RWPE2 (cell line): ENCODE data around the gene PLCB1.

Experiments used
- ATAC-seq: fragments of 200-7000 bp; cut with Tn5 transposase; 3 replicates; pipeline ENCODE4 v1.9.1; 2021; ENCODE audit warnings: low read depth
- DNase-seq: peaks from one replicate; pipeline ENCODE4 v3.0.0-alpha.2; 2020; ENCODE audit warnings: low spot score
- H3K27ac ChIP-seq: fragments of 450-650 bp; 2 replicates; pipeline ENCODE4 v1.5.1; 2017; ENCODE audit warnings: mild to moderate bottlenecking; ENCODE audit not compliant: poor library complexity, severe bottlenecking
- H3K27me3 ChIP-seq: fragments of 250-450 bp; sonication (Bioruptor Pico); 2 replicates; pipeline ENCODE4 v1.5.1; 2021; ENCODE audit warnings: mild to moderate bottlenecking, moderate library complexity; ENCODE audit not compliant: insufficient read depth, poor library complexity, severe bottlenecking
- H3K36me3 ChIP-seq: fragments of 250-450 bp; sonication (Bioruptor Pico); 2 replicates; pipeline ENCODE4 v1.5.1; 2020; ENCODE audit warnings: low read depth, mild to moderate bottlenecking, moderate library complexity
- H3K4me1 ChIP-seq: fragments of 250-450 bp; sonication (Bioruptor Pico); 2 replicates; pipeline ENCODE4 v1.5.1; 2021; ENCODE audit warnings: mild to moderate bottlenecking, moderate library complexity; ENCODE audit not compliant: insufficient read depth, poor library complexity, severe bottlenecking
- H3K4me3 ChIP-seq: fragments of 250-450 bp; sonication (Bioruptor Pico); 2 replicates; pipeline ENCODE4 v1.5.1; 2021; ENCODE audit warnings: mild to moderate bottlenecking, moderate library complexity; ENCODE audit not compliant: severe bottlenecking
- H3K9me3 ChIP-seq: fragments of 250-450 bp; sonication (Bioruptor Pico); 2 replicates; pipeline ENCODE4 v1.5.1; 2021; ENCODE audit warnings: mild to moderate bottlenecking, moderate library complexity; ENCODE audit not compliant: severe bottlenecking
- CTCF ChIP-seq: fragments of 450-650 bp; IDR thresholded peaks from one replicate; pipeline ENCODE4 v1.5.1; 2017; ENCODE audit warnings: mild to moderate bottlenecking, moderate library complexity; ENCODE audit not compliant: poor library complexity, severe bottlenecking

The PLCB1 gene

DNA sequence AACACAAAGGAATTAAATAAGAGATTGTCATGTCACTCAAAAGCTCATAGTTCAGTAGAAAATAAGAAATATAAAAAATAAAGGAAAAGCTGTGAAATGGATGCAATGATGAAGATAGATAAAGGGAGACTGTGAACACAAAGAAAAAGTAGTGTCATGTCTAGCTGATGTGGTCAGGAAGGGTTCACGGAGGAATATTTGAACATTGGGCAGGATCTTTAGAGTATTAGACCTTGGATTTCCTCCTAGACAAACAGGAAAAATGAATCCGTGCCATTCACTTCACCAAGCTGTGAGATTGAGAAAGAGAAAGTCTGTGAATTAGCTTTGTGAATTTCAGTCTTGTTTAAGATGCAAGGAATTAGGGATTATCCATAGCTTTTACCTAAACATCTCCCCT lies 522.4 kb downstream of the PLCB1 start:
- TF ChIP-seq CTCF, result no peak
- no peak for ATAC-seq
- no peak for DNase-seq

DNA sequence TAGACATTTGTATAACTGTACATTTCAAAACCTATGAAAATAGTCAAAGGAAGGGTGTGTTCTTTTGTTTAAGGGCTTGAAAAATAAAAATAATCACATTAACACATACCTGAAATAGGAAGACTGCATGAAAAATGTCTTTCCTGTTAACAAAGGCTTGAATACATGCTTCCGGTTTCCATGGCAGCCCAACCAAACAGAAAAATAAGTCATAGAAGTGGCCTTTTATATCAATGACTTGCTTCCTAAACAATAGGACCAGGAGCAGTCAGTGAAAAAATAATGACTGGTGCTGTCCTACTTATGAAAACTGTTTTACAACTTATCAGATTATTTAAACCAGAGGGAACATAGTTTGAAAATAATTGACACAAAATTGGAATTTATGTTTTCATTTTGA lies 524.3 kb downstream of the PLCB1 start:
- no peak for DNase-seq
- H3K27me3 ChIP-seq, result no peaks in the 10 kb centered on the region
- TF ChIP-seq CTCF, result no peak
- no peak overlapping the region for H3K4me3 ChIP-seq
- no peak for ATAC-seq
- no peaks in the 10 kb centered on the region for H3K36me3 ChIP-seq
- no peak overlapping the region for H3K27ac ChIP-seq
- H3K4me1 ChIP-seq, result no peaks in the 10 kb centered on the region
- no peaks in the 10 kb centered on the region for H3K9me3 ChIP-seq

More for the DNA sequence above, 522.4 kb downstream of the PLCB1 start:
- Histone ChIP-seq H3K4me3 (no peak overlapping the region), H3K36me3 (no peaks in the 10 kb centered on the region), H3K27me3 (no peaks in the 10 kb centered on the region), H3K27ac (no peak overlapping the region), H3K4me1 (no peaks in the 10 kb centered on the region), H3K9me3 (no peaks in the 10 kb centered on the region)

GRCh38 chr20:8657664-8658063 lies 525.6 kb downstream of the PLCB1 start:
- Histone ChIP-seq H3K27ac (no peak overlapping the region), H3K27me3 (no peaks in the 10 kb centered on the region), H3K9me3 (no peaks in the 10 kb centered on the region), H3K36me3 (no peaks in the 10 kb centered on the region), H3K4me3 (no peak overlapping the region), H3K4me1 (no peaks in the 10 kb centered on the region)
- DNase-seq, result no peak
- TF ChIP-seq CTCF, result no peak
- ATAC-seq, result no peak

DNA sequence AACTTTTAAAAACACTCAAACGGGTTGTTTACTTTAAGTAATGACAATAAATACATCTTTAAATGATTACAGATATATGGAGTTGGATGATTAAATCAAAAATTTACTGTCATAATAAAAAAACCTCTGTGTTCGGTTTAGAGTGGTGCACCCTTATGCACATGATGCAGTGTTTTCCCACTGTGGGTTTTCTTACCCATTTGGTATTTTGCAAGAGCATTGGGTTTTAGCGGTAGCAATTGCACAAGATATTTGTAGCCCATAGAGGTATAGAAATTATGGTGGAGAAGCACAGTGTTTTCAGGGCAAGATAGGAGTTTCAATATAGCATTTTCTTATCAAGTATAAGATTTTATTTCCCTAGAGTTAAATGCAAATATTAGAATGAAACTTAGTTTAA lies 526.0 kb downstream of the PLCB1 start:
- H3K27ac ChIP-seq, result no peak overlapping the region
- ATAC-seq (no peak), DNase-seq (no peak)
- H3K27me3 ChIP-seq, result no peaks in the 10 kb centered on the region
- H3K4me3 ChIP-seq, result no peak overlapping the region
- no peaks in the 10 kb centered on the region for H3K4me1 ChIP-seq
- TF ChIP-seq CTCF, result no peak
- no peaks in the 10 kb centered on the region for H3K9me3 ChIP-seq
- no peaks in the 10 kb centered on the region for H3K36me3 ChIP-seq

GRCh38 chr20:8661229-8661952 lies 529.3 kb downstream of the PLCB1 start:
- DNase-seq (no peak), ATAC-seq (no peak)
- Histone ChIP-seq H3K4me1 (no peaks in the 10 kb centered on the region), H3K36me3 (no peaks in the 10 kb centered on the region), H3K27ac (no peak overlapping the region), H3K27me3 (no peaks in the 10 kb centered on the region), H3K4me3 (no peak overlapping the region), H3K9me3 (no peaks in the 10 kb centered on the region)
- TF ChIP-seq CTCF, result no peak
